Neural progenitor cell (in vitro differentiated cells): ENCODE measurements around the gene FBXW8.

ENCODE experiments used
- CTCF ChIP-seq: fragments of 200-600 bp; sonication (generic); IDR thresholded peaks from 2 replicates; pipeline ENCODE4 v1.5.1; 2017; ENCODE audit warnings: antibody characterized with exemption, mild to moderate bottlenecking
- EZH2 ChIP-seq: fragments of 200-600 bp; sonication (generic); IDR thresholded peaks from 2 replicates; pipeline ENCODE4 v1.6.1; 2017; ENCODE audit warnings: antibody characterized with exemption, mild to moderate bottlenecking, moderate library complexity

- no peak for TF ChIP-seq CTCF
- no peak for TF ChIP-seq EZH2
Measured at GRCh38 chr12:117038023-117038680, 127.4 kb downstream of the FBXW8 start.
